Renal cortical epithelial cell (primary cell): ENCODE data around the gene ST6GALNAC1. TPM values are rescaled to one million over a fixed set of nuclear protein-coding genes. Genes with fewer than 3 reads are reported as not detected.
A peak's percentile ranks its signal among the peaks of the same experiment; 100 is the strongest.

Experiments used
- DNase-seq: peaks from one replicate; pipeline ENCODE4 v3.0.0-alpha.2; 2011; ENCODE audit warnings: low read depth
- total RNA-seq: library from RNA; depleted of rRNA; stranded (reverse); fragments of >200 nt; gene quantifications from 2 replicates; pipeline ENCODE4 v1.2.3, GENCODE V29; 2014

Gene ST6GALNAC1
- total RNA-seq, result 0.52 TPM in 1 of 2 replicates, not detected in the other

GRCh38 chr17:76643553-76644148 lies at the start of gene ST6GALNAC1:
TSS of gene ST6GALNAC1 (minus strand) at chr17:76643757. CDS start at chr17:76643638, 119 bp downstream.
- DNase-seq, result no peak

GRCh38 chr17:76691379-76692191 lies 48.0 kb upstream of the ST6GALNAC1 start:
- DNase-seq, result no peak

- DNase-seq, result no peak
Measured at GRCh38 chr17:76690596-76691280, 47.2 kb upstream of the ST6GALNAC1 start.

GRCh38 chr17:76689859-76690258 lies 46.3 kb upstream of the ST6GALNAC1 start:
- no peak for DNase-seq

- DNase-seq, result no peak
Measured at GRCh38 chr17:76688165-76688622, 44.6 kb upstream of the ST6GALNAC1 start.

- no peak for DNase-seq
Measured at GRCh38 chr17:76687298-76688164, 44.0 kb upstream of the ST6GALNAC1 start.

GRCh38 chr17:76686538-76687297 lies 43.2 kb upstream of the ST6GALNAC1 start:
- peak; percentile 35 for DNase-seq

- DNase-seq, result no peak
Measured at GRCh38 chr17:76685846-76686245, 42.3 kb upstream of the ST6GALNAC1 start.

- DNase-seq, result no peak
Measured at GRCh38 chr17:76685366-76685765, 41.8 kb upstream of the ST6GALNAC1 start.

GRCh38 chr17:76684756-76685155 lies 41.2 kb upstream of the ST6GALNAC1 start:
- DNase-seq, result no peak

- DNase-seq, result no peak
Measured at GRCh38 chr17:76683921-76684745, 40.6 kb upstream of the ST6GALNAC1 start.

- no peak for DNase-seq
Measured at GRCh38 chr17:76683011-76683755, 39.6 kb upstream of the ST6GALNAC1 start.

GRCh38 chr17:76682296-76682695 lies 38.7 kb upstream of the ST6GALNAC1 start:
- no peak for DNase-seq

- DNase-seq, result peak; percentile 57
Measured at GRCh38 chr17:76681222-76682137, 37.9 kb upstream of the ST6GALNAC1 start.

- no peak for DNase-seq
Measured at GRCh38 chr17:76679239-76679638, 35.7 kb upstream of the ST6GALNAC1 start.

GRCh38 chr17:76678330-76678729 lies 34.8 kb upstream of the ST6GALNAC1 start:
- DNase-seq, result no peak

GRCh38 chr17:76677406-76677805 lies 33.8 kb upstream of the ST6GALNAC1 start:
- no peak for DNase-seq

- no peak for DNase-seq
Measured at GRCh38 chr17:76676629-76677028, 33.1 kb upstream of the ST6GALNAC1 start.
